GM21360 (cell line): ENCODE data around the gene EIF1AD.
"Not testable (repeated sequence)": the region's sequence is repeated elsewhere in the genome, so short reads cannot be mapped to it uniquely, and the experiment has no call there.

Experiments used
- ATAC-seq: cut with Tn5 transposase; IDR thresholded peaks from one replicate; pipeline ENCODE4 v1.9.1; 2021; ENCODE audit warnings: mild to moderate bottlenecking, moderate library complexity; ENCODE audit not compliant: unreplicated experiment

EIF1AD gene, protein sequence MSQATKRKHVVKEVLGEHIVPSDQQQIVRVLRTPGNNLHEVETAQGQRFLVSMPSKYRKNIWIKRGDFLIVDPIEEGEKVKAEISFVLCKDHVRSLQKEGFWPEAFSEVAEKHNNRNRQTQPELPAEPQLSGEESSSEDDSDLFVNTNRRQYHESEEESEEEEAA

DNA sequence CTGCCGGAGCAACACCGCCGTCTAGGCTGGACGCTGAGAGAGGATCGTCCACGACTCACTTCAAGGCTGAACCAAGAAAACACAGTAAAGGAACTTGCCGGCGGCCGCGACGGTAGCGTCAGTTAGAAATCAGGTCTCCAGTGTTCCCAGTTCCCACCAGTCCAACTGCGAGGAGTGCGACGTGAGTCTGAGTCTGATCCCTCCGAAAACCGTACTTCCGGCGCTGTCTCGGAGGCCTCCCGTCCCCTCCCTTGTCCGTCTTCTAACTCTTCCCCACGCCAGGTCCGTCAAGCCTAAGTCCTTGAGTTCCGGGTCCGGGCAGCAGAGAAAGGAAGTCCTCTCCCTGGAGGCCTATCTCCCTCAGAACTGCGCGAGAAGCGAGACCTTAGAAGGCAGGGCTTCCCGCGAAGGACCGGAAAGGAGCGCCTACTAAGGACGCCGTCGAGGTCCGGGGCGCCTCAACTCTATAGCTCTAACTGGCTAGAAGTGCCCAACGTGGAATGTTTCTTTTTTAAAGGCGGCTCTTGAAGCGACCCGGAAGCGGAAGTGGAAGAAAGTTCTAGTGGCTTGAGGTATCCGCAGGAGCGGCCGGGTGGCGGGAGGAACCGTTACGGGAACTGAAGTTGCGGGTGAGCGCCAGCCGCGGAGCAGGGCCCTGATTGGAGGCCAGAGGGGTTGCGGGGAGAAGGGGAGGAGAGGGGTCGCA lies at the start of gene EIF1AD, which contains the start of gene BANF1:
EIF1AD (minus strand) TSS at position 216 of the 706 bp plus-strand sequence. CDS start 1,768 bp downstream, outside the sequence.
BANF1 (plus strand) TSS at position 562 of the 706 bp plus-strand sequence. CDS start 748 bp downstream, outside the sequence.
- ATAC-seq, result no peak

DNA sequence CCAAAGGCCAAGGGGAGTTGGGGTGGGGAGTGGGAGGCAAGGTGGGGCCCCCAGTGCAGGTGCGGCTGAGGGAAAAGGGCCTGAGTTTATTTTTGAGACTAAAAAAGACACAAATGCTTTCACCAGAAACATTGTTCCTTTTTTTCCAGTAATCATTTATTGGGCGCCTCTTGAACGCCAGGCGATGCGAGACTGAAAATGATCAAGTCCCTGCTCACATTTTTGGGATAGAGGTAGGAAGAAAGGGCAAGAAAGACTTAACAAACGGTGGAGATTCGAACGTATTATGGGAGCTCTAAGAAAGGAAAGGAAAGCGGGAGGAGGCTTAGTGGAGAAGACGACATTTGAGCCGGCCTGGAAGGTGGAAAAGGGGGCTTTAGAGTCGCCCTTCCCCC lies 49.4 kb upstream of the EIF1AD start:
- ATAC-seq, result no peak

DNA sequence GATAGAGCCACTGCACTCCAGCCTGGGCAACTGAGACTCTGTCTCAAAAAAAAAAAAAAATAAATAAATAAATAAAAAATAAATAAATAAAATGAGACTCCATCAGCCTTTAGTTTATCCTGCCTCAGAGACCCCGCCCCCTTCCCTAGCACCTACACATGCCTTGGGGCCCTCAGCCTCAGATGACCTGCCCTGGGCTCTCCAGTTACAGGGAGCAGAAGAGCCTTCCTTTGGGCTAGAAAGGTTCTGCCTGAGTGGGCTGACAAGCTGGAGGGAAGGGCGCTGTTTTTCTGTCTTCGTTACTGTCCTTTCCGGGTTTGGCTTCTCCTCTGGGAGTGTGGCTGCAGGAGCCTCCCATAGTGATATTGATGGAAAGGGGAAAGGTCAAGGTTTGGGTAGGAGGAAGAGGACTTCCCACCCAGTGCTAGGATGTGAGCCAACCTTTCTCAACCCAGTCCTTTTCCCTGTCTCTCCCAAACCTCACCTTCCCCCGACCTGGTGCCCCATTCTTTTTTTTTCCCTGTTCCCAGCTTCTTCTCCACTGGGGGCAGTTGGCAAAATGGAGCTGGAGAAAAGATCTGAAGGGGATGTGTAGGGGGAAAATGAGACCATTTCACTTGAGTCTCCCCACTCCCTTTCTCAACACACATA lies 48.7 kb upstream of the EIF1AD start:
- no peak for ATAC-seq

DNA sequence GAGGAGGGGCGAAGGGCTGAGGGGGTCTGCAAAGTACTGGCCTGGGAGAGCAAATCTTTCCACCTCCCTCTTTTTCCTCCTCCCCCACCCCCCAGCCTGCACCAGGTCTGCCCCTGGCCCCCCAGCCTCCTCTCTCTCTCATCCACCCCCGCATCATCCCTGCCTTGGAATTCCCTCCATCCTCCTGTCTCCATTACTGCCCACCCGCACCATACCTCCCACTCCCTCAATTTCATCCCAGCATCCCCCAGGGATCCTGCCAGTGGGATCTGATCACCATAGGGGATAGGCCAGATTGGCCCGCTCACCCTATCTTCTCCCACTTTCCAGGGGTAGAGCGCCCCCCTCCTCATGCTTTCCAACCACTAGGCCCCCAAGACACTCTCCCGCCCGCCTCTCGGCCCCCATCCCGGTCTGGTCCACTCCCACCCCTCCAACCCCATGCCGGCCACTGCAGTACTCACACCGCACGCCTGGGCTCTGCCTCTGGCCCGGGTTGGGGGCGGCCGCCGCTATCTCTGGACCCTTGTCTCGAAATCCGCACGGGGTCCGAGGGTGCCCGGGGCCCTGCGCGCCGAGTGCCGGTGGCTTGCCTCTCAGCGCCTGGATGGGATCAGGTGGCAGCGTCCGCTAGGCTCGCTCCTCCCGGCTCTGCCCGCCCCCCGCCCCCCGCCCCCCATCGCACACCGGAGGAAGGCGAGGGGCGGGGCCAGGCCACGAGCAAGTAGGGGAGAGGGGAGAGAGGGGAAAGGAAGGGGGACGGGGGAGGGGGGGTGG lies 46.8 kb upstream of the EIF1AD start, which contains the start of gene GAL3ST3:
GAL3ST3 (minus strand) TSS at position 615 of the 777 bp plus-strand sequence. CDS start 3,746 bp downstream, outside the sequence.
- ATAC-seq, result no peak

DNA sequence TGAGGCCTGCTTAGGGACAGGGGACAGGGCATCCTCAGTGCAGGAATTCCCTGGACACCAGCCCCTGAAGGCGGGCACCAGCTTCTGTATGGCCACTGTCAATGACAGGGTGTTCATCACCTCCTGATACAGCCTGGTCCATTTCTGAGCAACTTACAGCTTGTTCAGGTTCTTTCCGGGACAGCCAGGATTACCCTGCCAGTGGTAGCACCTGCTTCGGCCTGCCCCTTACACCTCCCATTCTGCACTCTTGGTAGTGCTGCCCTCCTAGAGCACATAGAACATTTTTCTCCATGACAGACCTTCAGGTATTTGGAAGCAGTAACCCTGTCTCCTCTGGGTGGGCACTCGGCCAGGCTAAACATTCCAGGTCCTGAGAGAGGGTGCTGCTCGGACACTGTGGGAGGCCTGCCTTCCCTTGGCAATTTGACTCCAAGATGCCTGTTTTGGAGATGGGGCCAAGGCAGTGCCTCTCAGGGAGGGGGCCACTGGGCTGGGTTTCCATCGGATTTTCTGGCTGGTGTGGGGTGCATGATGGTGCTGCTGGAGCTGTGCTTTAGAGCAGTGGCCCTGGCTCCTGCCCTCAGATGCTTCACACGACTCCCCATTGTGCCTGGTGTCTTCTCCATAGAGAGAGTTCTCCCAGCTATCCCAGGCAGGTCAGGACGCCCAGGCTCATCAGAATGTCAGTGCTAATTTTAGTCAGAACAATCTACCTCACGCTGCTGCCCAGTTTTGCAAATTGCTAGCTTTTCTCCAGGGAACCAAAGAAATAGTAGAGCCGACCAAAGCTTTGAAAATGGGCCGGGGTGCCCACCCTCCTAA lies 45.8 kb upstream of the EIF1AD start:
- ATAC-seq, result no peak

DNA sequence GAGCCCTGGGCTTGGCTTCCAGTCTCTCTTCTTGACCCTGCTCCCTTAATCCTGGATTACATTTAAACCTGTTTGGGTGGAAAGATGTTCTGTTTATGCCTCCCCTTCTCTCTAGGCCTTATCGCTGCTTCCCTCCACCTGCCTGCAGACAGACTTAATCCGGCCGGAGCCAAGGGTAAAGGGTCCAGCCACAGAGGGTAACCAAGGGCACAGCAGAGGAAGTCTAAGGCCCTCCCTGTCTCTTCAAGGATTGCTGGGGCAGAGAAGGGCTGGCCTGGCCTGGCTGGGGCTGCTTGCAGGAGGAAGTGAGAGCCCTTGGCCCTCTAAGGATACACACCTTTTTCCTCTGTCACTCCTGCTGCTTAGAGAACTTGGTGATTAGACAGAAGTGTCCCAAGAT lies 44.9 kb upstream of the EIF1AD start:
- no peak for ATAC-seq

DNA sequence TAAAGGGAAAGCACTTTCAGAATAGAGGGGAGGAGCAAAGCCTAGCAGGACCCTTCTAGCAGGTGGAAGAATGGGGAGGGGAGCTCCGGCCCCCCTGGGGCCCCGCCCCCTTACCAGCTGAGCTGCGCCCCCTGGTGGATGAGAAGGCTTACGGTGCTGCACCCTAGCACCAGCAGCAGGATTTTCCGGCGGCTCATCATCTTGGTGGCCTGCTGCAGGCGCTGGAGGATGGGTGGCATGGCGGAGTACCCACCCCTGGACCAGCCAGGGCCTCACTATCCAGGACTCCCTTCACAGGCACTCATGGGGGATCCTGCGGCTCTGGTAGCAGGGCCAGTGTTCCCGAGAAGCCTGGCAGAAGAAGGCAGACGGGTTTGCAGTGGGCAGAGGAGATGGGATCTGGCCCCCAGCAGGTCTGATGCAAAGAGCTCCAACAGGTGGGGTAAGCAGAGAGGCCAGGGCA lies 43.3 kb upstream of the EIF1AD start:
- ATAC-seq, result peak; percentile 55

DNA sequence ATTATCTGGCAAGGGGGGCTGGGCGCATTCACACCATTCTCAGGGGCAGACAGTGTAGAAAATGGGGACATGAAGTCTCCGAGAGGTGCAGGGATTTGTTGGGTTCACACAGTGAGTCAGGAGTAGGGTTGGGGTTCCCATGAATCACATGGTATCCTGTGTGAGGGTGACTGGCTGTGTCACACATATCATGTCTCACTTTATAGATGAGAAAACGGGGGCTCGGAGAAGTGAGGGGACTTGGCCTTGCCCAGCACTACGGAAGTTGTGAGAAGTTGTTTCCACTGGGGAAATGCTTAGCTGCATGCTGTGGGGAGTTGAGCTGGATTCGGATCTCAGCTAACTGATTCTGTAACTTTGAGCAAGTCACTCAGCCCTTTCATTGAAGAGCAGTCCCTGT lies 42.8 kb upstream of the EIF1AD start:
- ATAC-seq, result peak; percentile 10

DNA sequence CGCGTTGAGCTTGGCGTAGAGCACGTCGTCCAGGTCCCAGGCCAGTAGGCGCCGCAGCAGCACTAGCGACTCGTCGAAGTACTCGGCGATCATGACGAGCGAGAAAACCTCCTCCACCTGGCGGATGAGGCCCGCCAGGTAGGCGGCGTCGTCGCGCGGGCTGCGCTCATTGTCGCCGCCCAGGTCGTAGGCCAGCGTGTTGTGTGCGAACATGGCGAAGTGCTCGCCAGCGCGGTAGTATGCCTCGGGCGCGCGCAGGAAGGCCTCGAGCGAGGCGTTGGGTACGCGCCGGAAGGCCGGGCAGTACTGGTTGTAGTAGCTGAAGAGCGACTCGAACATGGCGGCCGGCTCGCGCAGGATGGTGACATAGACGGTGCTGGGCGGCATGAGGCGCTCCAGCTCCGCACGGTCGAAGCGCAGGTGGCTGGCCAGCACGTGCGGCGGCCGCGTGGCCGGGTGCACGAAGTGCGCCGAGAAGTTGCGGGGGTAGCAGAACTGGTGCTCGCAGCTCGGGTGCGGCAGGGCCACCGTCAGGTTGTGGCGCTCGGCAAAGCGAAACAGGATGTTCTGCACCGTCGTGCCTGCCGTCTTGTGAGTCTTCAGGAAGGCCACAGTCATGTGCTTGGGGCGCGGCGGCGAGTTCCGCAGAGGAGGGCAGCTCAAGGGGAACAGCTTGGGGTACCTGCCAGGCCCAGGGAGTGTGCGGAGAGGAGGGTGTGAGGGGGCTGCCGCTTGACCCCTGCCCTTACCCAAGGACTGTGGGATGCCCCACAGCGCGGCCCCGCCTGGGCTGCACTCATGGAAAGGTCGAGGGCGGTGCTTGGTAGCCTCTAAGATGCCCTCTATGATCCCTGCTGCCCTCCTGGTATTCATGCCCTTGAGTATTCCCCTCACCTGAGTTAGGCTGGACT lies 41.3 kb upstream of the EIF1AD start:
- no peak for ATAC-seq

DNA sequence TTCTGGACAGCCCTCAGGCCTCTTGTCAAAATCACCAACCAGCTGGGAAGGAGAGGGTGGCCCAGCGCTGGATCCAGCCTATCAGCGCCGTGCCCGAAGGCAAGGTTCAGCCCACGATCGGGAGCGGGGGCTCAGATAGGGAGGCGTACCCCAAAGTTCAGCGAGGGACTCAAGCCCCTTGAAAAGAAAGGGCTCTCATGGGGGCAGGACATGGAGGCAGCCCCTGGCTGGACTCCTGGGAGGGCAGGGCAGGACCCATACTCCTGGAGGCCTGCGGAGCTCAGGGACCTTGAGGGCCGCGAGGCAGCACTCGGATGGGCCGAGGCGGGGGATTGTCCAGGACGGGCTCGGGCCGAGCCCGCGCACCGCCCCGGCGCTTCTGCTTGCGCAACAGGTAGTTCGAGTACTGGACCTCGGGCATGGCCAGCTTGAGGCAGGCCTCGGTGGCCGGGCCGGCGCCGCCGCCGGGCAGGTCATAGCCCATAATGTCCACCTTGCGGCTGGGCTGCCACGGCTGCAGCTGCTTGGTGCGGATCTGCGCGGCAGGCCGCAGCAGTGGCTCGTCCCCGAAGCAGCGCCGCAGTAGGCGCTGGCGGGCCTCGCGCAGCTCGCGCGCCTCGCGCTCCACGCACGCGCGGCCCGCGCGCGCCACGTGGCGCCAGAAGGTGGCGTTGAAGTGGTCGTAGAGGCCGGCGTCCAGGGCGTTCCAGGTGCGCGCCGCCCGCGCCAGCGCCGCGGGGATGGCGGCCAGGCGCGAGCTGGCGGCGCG lies 40.5 kb upstream of the EIF1AD start:
- ATAC-seq, result no peak

DNA sequence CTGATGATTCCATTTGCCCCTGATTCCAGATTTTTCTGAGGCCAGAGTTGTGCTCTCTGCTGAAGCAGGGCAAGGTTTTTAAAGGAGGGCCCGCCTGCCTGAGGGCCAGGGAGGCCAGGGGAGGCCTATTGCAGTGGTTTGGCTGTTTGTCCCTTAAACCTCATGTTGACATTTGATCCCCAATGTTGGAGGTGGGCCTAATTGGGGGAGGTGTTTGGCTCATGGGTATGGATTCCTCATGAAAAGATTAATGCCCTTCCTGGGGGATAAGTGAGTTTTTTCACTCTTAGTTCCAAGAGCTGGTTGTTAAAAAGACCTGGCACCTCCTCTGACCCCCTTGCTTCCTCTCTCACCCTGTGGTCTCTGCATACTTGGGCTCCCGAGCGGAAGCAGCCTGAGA lies 37.8 kb upstream of the EIF1AD start:
- no peak for ATAC-seq

DNA sequence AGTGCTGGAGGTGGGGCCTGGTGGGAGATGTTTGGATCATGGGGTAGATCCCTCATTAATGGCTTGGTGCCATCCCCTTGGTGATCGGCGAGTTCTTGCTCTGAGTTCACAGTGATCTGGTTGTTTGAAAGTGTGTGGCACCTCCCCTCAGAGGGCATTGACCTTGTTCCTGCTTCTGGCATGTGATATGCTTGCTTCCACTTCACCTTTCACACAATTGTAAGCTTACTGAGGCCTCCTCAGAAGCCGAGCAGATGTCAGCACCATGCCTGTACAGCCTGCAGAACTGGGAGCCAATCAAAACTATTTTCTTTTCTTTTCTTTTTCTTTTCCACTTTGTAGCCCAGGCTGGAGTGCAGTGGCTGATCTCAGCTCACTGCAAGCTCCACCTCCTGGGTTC lies 35.4 kb upstream of the EIF1AD start:
- no peak for ATAC-seq

DNA sequence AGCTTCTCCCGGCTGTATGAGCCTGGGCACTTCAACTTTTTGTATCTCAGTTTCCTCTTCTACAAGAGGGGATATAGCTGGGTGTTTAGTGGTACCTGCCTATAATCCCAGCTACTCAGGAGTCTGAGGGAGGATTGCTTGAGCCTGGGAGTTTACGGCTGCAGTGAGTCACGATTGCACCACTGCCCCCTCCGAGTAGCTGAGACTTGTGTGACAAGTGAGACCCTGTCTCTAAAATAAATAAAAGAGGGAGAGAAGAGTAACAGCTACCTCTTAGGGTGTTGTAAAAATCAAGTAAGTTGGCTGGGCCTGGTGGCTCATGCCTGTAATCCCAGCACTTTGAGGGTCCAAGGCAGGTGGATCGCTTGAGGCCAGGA lies 34.4 kb upstream of the EIF1AD start:
- ATAC-seq, result no peak

DNA sequence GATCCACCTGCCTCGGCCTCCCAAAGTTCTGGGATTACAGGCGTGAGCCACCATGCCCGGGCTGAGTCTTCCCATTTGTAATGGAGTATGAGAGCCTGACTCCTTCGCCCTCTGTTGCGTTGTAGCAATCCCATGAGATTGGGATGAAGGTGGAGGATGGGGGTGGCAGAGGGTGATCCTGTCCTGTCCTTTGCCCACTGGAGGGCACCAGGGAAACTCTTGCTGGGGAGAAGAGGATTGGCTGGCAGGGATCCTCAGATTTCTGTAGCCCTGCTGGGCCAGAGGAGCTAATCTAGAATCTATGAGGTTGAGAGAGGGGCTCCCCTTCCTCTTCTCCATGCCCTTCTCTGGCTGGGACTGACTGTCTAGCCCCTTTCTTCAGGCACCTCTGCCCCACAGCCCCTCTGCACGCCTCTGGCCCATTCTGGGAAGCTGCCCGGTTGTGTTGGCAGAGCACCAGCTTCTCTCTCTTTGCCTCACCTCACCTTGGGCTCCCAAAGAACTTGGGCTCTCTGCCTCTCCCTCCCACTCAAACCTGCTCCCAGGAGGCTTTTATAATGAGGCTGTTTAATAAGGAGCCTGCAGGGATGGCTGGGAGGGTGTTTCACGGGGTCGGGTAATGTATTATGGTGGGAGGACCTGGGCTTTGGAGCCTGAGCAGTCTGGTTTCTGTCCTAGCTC lies 33.8 kb upstream of the EIF1AD start:
- ATAC-seq, result no peak

DNA sequence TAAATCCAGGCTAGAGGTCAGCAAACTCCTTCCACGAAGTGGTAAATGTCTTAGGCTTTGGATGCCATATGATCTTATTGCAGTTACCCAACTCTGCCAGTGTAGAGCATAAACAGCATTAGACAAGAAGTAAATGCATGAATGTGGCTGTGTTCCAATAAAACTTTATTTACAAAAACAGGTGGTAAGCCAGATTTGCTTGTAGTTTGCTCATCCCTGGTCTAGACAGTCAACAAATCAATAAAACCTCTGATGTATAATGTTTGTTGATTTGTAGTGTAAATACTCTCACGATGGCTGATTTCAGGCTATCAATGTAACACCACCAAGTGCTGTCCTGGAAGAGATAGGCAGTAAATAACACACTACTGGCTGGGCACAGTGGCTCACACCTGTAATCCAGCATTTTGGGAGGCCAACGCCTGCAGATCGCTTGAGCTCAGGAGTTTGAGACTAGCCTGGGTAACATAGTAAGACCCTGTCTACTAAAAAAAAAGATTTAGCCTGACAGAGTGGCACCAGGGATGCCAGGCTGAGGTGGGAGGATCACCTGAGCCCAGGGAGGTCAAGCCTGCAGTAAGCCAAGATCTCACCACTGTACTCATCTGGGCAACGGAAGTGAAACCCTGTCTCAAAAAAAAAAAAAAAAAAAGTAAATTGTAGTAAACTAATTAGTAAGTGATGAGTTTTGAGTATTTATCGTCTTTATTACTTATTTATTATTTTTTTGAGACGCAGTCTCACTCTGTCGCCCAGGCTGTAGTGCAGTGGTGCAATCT lies 31.2 kb upstream of the EIF1AD start:
- no peak for ATAC-seq

DNA sequence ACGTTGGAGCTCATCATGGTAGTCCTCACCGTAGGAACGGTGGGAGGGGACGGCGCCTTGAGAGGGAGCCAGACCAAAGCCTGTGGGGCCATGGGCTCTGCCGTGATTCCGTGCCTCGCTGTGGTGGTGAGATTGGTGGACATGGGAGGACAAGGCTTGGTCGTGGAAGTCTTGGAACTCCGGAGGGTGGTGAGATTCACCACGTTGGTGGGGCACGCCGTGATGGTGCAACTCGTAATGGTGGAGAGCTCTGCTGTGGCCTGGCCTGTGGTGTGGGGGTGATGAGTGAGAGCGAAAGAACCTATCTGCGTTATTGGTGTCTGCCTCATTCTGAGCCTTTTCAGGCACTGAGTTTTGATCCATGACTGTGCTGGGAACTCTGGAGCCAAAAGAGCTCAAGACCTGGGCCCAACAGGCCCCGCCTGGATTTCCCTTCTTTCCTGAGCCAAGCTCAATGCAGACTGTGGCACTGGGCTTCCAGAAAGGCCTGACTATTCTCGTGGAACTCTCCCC lies 24.1 kb upstream of the EIF1AD start, which contains the start of gene CATSPER1:
CATSPER1 (minus strand) TSS at position 463 of the 513 bp plus-strand sequence; CDS start at position 363, 100 bp downstream.
- no peak for ATAC-seq

DNA sequence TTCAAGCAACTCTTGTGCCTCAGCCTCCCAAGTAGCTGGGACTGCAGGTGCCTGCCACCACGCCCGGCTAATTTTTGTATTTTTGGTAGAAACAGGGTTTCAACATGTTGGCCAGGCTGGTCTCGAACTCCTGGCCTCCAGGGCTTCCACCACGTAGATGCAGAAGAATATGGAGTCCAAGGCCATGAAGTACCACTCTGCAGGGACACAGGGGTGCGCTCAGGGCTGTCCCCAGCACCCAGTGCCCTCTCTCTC lies 21.2 kb upstream of the EIF1AD start:
- not testable (repeated sequence) for ATAC-seq
